SJSA1 (cell line): Measurements from ENCODE around the gene HYI. TPM values are rescaled to one million over a fixed set of nuclear protein-coding genes. Genes with fewer than 3 reads are reported as not detected.

Source experiments
- DNase-seq, 2 experiments: peaks; one replicate each; pipeline ENCODE4 v3.0.0-alpha.2; 2015 to 2020; ENCODE audit warnings: low spot score in 2 of 2, low read depth in 1 of 2
- H3K27ac ChIP-seq: fragments of 250-450 bp; sonication (Bioruptor Pico); 2 replicates; pipeline ENCODE4 v1.5.1; 2020; ENCODE audit warnings: mild to moderate bottlenecking, moderate library complexity
- H3K27me3 ChIP-seq: fragments of 250-450 bp; sonication (Bioruptor Pico); replicated peaks from 2 replicates; pipeline ENCODE4 v1.5.1; 2020; ENCODE audit warnings: mild to moderate bottlenecking, moderate library complexity
- H3K36me3 ChIP-seq: fragments of 250-450 bp; sonication (Bioruptor Pico); 2 replicates; pipeline ENCODE4 v1.5.1; 2020; ENCODE audit warnings: mild to moderate bottlenecking
- H3K4me1 ChIP-seq: fragments of 250-450 bp; sonication (Bioruptor Pico); replicated peaks from 2 replicates; pipeline ENCODE4 v1.6.1; 2021; ENCODE audit warnings: mild to moderate bottlenecking
- H3K4me3 ChIP-seq: fragments of 250-450 bp; sonication (Bioruptor Pico); 2 replicates; pipeline ENCODE4 v1.5.1; 2020; ENCODE audit warnings: mild to moderate bottlenecking
- H3K9me3 ChIP-seq: fragments of 250-450 bp; sonication (Bioruptor Pico); replicated peaks from 2 replicates; pipeline ENCODE4 v1.5.1; 2020; ENCODE audit warnings: mild to moderate bottlenecking
- total RNA-seq: library from RNA; depleted of rRNA; stranded (reverse); fragments of >200 nt; shearing (Covaris generic); gene quantifications from 2 replicates; pipeline ENCODE4 v1.2.3, GENCODE V29; 2014; rRNA removed

Gene HYI
- total RNA-seq, 1 experiment from 2014 or later, result 47.2 TPM

DNA sequence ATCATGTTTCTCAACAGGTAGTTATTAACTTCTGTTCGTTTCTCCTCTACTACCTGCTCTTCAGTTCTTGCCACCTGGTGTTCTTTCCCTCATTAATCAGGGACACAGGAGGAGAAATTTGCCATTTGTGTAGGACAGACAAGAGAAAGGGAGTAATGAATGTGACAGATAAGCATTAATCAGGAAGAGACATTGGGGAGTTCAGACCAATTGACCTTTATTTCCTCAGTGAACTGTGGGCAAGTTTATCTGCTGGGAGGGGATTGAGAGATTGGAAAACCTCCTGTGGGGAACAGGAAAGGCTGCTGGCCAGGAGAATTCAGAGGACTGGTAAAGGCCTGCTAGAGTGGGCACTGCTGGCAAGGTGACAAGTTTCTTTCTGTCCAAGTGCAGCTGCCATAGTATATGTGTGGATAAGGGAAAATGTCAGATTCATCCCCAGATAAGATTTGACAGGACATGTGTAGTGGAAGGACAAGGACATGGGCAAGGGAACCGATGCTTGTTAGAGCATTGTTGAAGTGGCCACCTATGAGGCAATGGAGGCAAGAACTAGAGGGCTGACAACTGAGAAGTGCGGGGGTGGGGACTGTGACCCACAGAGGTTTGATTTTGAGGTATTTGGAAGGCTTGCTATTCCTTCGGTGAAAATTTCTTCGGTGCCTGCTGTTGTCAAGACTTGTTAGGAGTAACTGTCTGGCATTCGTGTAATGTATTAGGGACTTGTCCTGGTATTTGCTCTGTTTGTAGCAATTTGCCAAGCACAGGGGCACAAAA, 51.5 kb downstream of the HYI start:
- Histone ChIP-seq H3K4me3 (no peak overlapping the region), H3K4me1 (no peaks in the 10 kb centered on the region), H3K27me3 (no peaks in the 10 kb centered on the region), H3K27ac (no peak overlapping the region), H3K9me3 (no peaks in the 10 kb centered on the region), H3K36me3 (peaks cover 57% of the 10 kb centered on the region)
- no peak for DNase-seq

Other genes starting within 250 kb of the HYI start
- gene TMEM125, start 183.9 kb downstream of the HYI start, total RNA-seq, result not detected in 2 replicates
- not detected in 2 replicates for gene C1orf210, start 168.3 kb downstream of the HYI start, total RNA-seq
- gene TIE1, start 152.9 kb downstream of the HYI start, total RNA-seq, result 0.11 TPM in 1 of 2 replicates, not detected in the other
- not detected in 2 replicates for gene MPL, start 116.1 kb downstream of the HYI start, total RNA-seq
- gene CDC20, start 95.0 kb downstream of the HYI start, total RNA-seq, result 194 and 257 TPM in 2 replicates
- 69.5 and 115 TPM in 2 replicates for gene ELOVL1, start 85.9 kb downstream of the HYI start, total RNA-seq
- gene MED8, start 64.1 kb downstream of the HYI start, total RNA-seq, result 60.7 and 67.8 TPM in 2 replicates
- 15.6 and 19.8 TPM in 2 replicates for gene SZT2, start 64.0 kb downstream of the HYI start, total RNA-seq
- 11.0 and 11.5 TPM in 2 replicates for gene PTPRF, start 77.0 kb upstream of the HYI start, total RNA-seq
- gene KDM4A, start 196.2 kb upstream of the HYI start, total RNA-seq, result 22.4 and 25.6 TPM in 2 replicates